Epithelial cell of esophagus (primary cell): ENCODE data around the gene HTR3B.
"Not testable (repeated sequence)": the region's sequence is repeated elsewhere in the genome, so short reads cannot be mapped to it uniquely, and the experiment has no call there.

Experiments used
- DNase-seq: peaks from one replicate; pipeline ENCODE4 v3.0.0; 2010; ENCODE audit warnings: low read depth
- H3K4me3 ChIP-seq: 2 replicates; pipeline ENCODE4 v1.5.1; 2011; ENCODE audit warnings: mild to moderate bottlenecking, low read length, control low read depth
- CTCF ChIP-seq: IDR thresholded peaks from 2 replicates; pipeline ENCODE4 v1.5.1; 2011; ENCODE audit warnings: low read depth, mild to moderate bottlenecking, low read length, control low read depth, inconsistent platforms; ENCODE audit not compliant: insufficient read depth; ENCODE audit errors: missing control alignments

HTR3B gene

GRCh38 chr11:113942256-113942655 lies 37.7 kb downstream of the HTR3B start:
- no peak for TF ChIP-seq CTCF
- no peak for DNase-seq
- no peak overlapping the region for H3K4me3 ChIP-seq

- DNase-seq: not testable (repeated sequence)
These were observed 41.6 kb downstream of the HTR3B start for GRCh38 chr11:113946162-113946561.

GRCh38 chr11:113947994-113948393 lies 43.4 kb downstream of the HTR3B start:
- no peak for DNase-seq
- no peak overlapping the region for H3K4me3 ChIP-seq
- no peak for TF ChIP-seq CTCF

More at GRCh38 chr11:113946162-113946561, 41.6 kb downstream of the HTR3B start:
- not testable (repeated sequence) for H3K4me3 ChIP-seq

GRCh38 chr11:113949891-113950290 lies 45.3 kb downstream of the HTR3B start:
- no peak overlapping the region for H3K4me3 ChIP-seq
- TF ChIP-seq CTCF: no peak
- DNase-seq: no peak

- DNase-seq: no peak
- no peak overlapping the region for H3K4me3 ChIP-seq
- no peak for TF ChIP-seq CTCF
These were observed 46.9 kb downstream of the HTR3B start for GRCh38 chr11:113951537-113951936.

GRCh38 chr11:113952070-113952469 lies 47.5 kb downstream of the HTR3B start:
- no peak for DNase-seq
- TF ChIP-seq CTCF: no peak
- H3K4me3 ChIP-seq: no peak overlapping the region

GRCh38 chr11:113952588-113952987 lies 48.0 kb downstream of the HTR3B start:
- no peak for DNase-seq
- TF ChIP-seq CTCF: no peak
- H3K4me3 ChIP-seq: no peak overlapping the region

- H3K4me3 ChIP-seq: no peak overlapping the region
- DNase-seq: peak; percentile 9
- TF ChIP-seq CTCF: no peak
These were observed 49.6 kb downstream of the HTR3B start for GRCh38 chr11:113954235-113954634.
